HFFc6 (cell line): ENCODE data around the gene FCRLB. TPM values are rescaled to one million over a fixed set of nuclear protein-coding genes. Genes with fewer than 3 reads are reported as not detected.

Source experiments
- DNase-seq: peaks from one replicate; pipeline ENCODE4 v3.0.0-alpha.2; 2018
- H3K27ac Mint-ChIP-seq: 2 replicates; pipeline ENCODE4 v1.8.0; 2020; ENCODE audit warnings: mild to moderate bottlenecking, mixed read lengths
- H3K27me3 Mint-ChIP-seq: 2 replicates; pipeline ENCODE4 v1.8.0; 2021; ENCODE audit warnings: mild to moderate bottlenecking, moderate library complexity, mixed read lengths; ENCODE audit not compliant: insufficient read depth
- H3K36me3 Mint-ChIP-seq: 2 replicates; pipeline ENCODE4 v1.8.0; 2021; ENCODE audit warnings: low read depth, mixed read lengths
- H3K4me1 Mint-ChIP-seq: 2 replicates; pipeline ENCODE4 v1.8.0; 2020; ENCODE audit warnings: low read depth, mixed read lengths
- H3K4me3 Mint-ChIP-seq: 2 replicates; pipeline ENCODE4 v1.8.0; 2020; ENCODE audit warnings: mild to moderate bottlenecking, moderate library complexity, mixed read lengths
- H3K9me3 Mint-ChIP-seq: 2 replicates; pipeline ENCODE4 v1.8.0; 2020; ENCODE audit warnings: mild to moderate bottlenecking, mixed read lengths
- CTCF ChIP-seq: fragments of 200-600 bp; sonication (generic); IDR thresholded peaks from 2 replicates; pipeline ENCODE4 v1.5.0; 2021; ENCODE audit warnings: antibody characterized with exemption, mild to moderate bottlenecking
- total RNA-seq, 6 experiments: library from RNA; stranded (reverse); fragmentation: NEBNext Ultra II Directional; extraction: Animal tissue kit (Norgen Biotek cat#: 25700); gene quantifications; 2 replicates in 1 of 6; 3 replicates in 5 of 6; pipeline ENCODE4 v1.2.3, GENCODE V29; 2021

FCRLB gene
- total RNA-seq, 6 experiments from 2014 or later, result 3.3 to 5.1 (median 3.7) TPM

DNA sequence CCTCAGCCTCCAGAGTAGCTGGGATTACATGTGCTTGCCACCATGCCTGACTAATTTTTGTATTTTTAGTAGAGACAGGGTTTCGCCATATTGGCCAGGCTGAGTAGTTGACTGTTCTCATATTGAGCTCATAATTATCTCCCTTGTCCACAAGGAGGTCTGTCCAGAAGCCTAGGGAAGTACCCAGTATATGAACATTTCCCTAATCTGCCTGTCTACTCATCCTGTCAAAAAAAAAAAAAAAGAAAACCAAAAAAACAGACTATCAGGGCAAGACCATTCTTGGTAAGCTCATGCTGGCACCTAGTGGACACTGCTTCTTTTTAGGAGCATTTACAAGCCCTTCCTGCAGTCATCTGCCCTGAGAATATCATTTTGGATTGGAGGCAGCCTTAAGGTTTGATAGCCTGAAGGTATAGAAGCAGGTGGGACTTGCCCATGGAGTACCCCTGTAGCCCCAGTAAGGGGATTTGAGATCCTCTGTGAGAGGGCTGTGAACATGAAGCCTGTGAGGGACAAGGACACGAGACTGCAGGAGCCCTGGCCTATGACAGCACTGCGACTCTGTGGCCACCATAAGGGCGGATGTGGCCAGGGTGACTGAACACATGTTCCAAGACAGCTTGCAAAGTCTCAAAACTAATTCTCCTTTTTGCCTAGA, 17.4 kb downstream of the FCRLB start:
- Mint-ChIP-seq H3K9me3 (no peaks in the 10 kb centered on the region), H3K27ac (peak overlapping the region; percentile 24), H3K4me3 (no peak overlapping the region; the same call in 1 of the 2 replicates), H3K4me1 (peaks cover 62% of the 10 kb centered on the region), H3K27me3 (no peaks in the 10 kb centered on the region), H3K36me3 (no peaks in the 10 kb centered on the region)
- peak; percentile 82 for DNase-seq
- TF ChIP-seq CTCF, result peak; percentile 87

- no peaks in the 10 kb centered on the region for H3K36me3 Mint-ChIP-seq
- H3K4me3 Mint-ChIP-seq, result no peak overlapping the region
- DNase-seq, result no peak
- H3K27me3 Mint-ChIP-seq, result no peaks in the 10 kb centered on the region
- TF ChIP-seq CTCF, result no peak
- peaks cover 60% of the 10 kb centered on the region for H3K4me1 Mint-ChIP-seq
- H3K9me3 Mint-ChIP-seq, result no peaks in the 10 kb centered on the region
- H3K27ac Mint-ChIP-seq, result no peak overlapping the region
Observed at GRCh38 chr1:161739865-161740566, 18.7 kb downstream of the FCRLB start.

GRCh38 chr1:161740921-161741320, 19.6 kb downstream of the FCRLB start:
- Mint-ChIP-seq H3K27ac (no peak overlapping the region), H3K27me3 (no peaks in the 10 kb centered on the region), H3K4me3 (no peak overlapping the region), H3K9me3 (no peaks in the 10 kb centered on the region), H3K36me3 (no peaks in the 10 kb centered on the region), H3K4me1 (peaks cover 58% of the 10 kb centered on the region)
- no peak for DNase-seq
- TF ChIP-seq CTCF, result no peak

GRCh38 chr1:161743231-161743630, 21.9 kb downstream of the FCRLB start:
- peak overlapping the region; percentile 92 for H3K27ac Mint-ChIP-seq
- no peaks in the 10 kb centered on the region for H3K36me3 Mint-ChIP-seq
- DNase-seq, result no peak
- H3K4me3 Mint-ChIP-seq, result no peak overlapping the region
- peaks cover 38% of the 10 kb centered on the region for H3K4me1 Mint-ChIP-seq
- no peak for TF ChIP-seq CTCF
- no peaks in the 10 kb centered on the region for H3K9me3 Mint-ChIP-seq
- no peaks in the 10 kb centered on the region; the same call in 1 of the 2 replicates for H3K27me3 Mint-ChIP-seq

- H3K27me3 Mint-ChIP-seq, result peaks cover 1% of the 10 kb centered on the region
Observed at GRCh38 chr1:161747801-161748200, 26.5 kb downstream of the FCRLB start.

More at GRCh38 chr1:161747801-161748200, 26.5 kb downstream of the FCRLB start:
- H3K27ac Mint-ChIP-seq, result no peak overlapping the region
- no peak for DNase-seq
- no peak overlapping the region for H3K4me3 Mint-ChIP-seq
- peaks cover 6% of the 10 kb centered on the region for H3K36me3 Mint-ChIP-seq
- TF ChIP-seq CTCF, result no peak
- peaks cover 48% of the 10 kb centered on the region for H3K4me1 Mint-ChIP-seq
- no peaks in the 10 kb centered on the region for H3K9me3 Mint-ChIP-seq
